Measurements from ENCODE around the gene EPS15.
"Not testable (repeated sequence)": the region's sequence is repeated elsewhere in the genome, so short reads cannot be mapped to it uniquely, and the experiment has no call there.

The EPS15 gene

DNA sequence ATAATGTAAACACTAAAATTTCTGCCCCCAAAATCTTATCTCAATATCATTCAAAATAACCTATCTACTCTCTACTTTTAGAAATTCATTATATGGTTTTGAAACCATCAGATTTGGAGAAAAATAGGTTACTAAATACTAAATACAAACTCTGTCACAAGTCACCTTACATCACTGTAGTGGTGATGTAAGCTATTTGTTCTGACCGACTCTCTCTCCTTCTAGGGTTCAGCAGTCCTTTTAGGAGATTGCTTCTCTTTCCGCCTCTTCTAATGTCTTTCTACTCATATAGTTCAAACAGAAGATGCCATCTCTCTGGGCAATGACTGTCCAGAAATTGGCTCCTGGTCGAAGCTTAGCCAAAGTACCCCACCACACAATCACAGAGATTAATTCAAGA, 93.1 kb downstream of the EPS15 start:
- DNase-seq (ENCODE audit: low read depth, low spot score), result no peak

DNA sequence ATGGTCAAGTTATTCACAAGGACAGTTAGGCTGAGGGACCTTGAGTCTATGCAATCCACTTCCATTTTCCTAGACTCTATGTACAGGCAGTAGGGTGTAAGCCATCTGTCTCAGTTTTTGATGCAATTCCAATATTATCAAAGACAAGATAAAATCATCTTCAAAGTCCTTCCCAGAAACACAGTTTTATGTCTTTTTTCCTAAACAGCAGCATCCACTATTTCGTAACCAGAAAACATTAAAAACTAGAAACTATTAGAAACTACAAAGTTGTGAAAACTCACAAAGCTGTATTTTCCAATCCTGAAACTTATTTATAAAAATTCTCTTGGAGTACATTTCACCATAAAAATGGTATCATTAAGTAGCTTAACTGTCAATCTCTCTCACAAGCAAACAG, 93.8 kb downstream of the EPS15 start:
- DNase-seq (ENCODE audit: low read depth, low spot score), result no peak

DNA sequence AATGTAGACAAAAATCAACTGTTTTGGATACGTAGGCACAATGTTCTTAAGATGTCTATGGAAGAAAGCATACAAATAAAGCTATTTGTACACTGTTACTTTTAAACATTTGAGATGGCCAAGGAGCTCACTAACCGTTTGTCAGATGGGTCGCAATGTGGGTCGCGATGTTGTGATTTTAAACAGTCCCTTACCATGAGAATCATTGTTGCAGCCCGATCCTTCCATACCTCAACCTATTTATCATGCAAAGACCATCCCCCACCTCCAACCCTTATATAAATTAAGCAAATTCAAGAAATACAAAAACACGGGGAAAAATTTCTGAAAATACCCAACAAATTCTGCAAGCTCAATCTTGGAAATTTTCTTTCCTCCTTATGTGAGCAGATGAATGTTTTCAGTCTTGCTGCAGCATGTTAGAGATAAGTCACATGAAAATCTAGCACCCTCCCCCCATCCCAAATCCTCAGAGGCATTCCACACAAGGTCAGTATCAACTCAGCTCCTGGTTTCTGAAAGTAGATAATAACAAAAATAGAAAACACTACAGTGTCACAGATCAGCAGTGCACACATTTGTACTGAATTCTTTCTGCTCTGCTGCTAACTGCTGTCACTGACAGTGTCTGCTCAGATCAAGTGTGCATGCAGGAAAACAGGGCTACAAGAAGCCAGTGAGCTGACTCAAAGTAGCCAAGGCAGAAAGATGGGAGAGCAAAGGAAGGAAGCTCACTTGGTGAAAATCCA, 95.8 kb downstream of the EPS15 start:
- DNase-seq (ENCODE audit: low read depth, low spot score), result no peak

DNA sequence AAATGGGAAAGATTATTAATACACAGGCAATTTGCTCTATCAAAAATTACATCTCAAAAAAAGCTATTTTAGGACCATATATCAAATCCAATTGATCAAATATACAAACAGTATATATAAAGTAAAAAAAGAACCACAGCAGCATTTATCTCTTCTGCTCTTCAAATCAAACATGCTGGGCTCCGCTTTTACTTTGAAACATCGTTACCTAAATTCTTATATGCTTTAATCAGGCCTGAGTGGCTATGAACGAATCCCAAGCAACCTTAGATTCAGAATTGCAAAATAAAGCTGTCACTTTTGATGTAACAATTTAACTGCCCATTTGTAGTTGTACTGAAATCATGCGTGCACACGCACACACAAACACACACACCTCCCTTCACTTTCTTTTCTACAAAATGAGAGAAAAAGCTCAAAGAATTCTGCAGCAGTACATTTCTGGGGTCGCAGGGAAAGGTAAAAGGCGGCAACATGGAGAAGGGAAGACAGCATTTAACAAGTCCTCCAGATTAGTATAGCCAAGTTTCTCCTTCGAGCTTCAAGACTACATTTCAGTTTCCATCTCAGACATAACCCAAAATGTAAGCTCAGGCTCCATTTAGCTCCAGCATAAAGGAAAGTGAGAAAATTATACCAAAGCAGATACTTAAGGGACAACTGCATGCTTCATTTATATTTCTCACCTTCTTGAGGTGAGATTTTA, 96.5 kb downstream of the EPS15 start:
- DNase-seq (ENCODE audit: low read depth, low spot score), result no peak

DNA sequence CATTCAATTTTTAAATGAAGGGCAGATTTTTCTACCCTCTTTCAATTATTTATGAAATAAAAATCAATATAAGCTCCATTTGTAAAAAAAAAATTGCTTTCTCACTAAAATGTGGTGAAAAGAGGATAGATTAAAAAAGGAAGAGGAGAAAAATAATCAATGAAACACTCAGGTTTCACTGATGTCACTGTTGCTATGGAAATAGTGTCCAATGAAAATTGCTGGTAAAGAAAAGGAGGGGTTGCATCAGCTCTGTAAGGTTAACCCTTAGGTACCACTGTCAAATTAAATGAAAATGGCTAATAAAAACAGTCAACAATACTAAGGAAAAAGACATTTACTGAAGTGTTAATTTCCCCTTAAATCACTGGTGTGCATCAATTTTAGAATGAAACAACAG, 97.1 kb downstream of the EPS15 start:
- DNase-seq (ENCODE audit: low read depth, low spot score), result no peak

DNA sequence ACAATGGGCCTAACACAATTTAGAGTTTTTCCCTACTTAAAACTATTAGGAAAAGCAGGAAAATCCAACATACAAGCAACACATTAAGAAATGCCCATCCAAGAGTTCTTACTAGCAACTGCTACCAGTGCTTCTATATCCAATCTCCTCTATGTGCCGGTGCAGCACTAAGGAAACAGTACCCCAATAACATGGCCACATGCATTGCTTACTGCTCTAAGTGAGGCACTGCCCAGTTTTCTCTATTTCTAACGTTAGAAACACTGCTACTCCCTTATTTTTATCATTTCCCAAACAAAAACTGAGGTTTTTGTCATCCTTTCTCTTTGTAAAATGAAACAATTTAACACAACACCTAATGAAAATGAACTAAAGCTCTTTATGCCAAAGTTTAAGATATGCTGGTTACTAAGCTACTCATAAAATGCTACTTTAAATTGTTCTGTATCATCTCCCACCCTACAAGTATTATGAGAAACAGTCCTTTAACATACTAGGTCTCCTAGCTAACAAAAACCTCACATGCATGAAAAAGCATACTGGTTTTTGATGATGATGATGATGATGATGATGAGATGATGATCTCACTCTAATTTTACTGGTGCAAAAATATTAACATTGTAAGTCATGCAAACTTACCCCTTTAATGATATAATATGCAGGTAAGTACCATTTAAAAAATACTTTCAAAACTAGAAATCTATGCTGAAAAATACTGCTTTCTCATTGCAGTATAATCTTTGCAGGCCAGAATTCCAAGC, 98.0 kb downstream of the EPS15 start:
- DNase-seq (ENCODE audit: low read depth, low spot score), result no peak

DNA sequence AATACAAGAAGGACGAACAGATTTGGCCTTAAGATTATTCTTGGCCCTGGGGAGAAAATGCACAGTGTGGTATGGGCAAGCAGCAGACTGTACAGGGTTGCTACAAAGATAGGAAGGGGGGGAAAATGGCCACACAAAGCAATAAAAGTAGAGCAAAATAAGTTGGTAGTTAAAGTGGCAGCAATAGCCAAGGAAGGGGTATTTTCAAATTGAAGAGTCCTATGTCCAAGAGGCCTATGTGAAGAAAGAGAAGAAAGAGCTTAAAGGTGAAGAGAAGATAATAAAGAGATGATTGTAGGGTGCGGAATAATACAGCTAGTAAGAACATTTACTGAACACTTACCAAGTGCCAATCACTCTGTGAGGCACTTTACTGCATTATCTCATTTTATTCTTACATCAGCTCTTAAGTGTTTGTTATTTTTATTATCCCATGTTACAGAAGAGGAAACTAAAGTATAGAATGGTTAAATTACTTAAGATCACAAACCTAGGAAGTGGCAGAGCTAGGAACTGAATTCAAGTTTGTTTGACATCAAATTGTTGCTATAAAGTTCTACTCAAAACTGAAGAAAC, 100.6 kb downstream of the EPS15 start:
- DNase-seq (ENCODE audit: low read depth, low spot score), result no peak

DNA sequence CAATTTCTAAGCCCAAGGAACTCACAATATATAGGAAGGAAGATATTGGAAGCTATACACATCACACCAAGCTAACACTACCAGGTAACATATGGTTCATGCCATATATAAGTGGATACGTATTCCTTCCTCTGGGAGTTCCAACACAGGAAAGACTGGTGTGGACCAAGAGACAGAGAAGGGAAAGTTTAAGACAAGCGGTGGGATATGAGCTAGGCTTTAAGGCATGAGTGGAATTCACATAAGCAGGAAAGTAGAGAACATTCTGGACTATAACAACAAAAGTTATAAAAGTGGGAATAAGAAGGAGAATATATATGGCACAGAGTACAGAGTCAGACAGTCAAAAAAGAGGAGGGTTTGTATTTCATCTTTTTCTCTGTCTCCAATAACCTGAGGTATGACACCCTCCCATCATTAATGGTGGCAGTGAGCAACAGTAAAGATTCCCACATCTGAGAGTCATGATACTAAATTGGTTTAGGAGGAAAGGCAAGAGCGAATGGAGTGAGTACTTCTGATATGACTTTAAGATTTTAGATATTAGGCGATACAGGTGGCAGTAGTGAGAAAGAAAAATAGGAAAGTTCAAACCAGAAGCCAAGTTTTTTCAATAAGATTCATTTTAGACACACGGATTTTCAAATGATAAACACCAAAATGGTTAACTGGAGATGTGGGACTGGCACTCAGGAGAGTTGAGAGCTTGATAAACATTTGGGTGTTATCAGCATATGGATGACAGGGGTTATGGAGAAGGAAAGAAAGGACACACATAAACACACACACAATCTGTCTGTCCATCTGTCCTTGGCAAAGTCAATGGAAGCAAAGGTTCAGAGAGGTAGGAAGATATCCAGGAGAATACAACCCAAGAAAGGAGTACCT, 101.3 kb downstream of the EPS15 start:
- no peak for DNase-seq (ENCODE audit: low read depth, low spot score)

DNA sequence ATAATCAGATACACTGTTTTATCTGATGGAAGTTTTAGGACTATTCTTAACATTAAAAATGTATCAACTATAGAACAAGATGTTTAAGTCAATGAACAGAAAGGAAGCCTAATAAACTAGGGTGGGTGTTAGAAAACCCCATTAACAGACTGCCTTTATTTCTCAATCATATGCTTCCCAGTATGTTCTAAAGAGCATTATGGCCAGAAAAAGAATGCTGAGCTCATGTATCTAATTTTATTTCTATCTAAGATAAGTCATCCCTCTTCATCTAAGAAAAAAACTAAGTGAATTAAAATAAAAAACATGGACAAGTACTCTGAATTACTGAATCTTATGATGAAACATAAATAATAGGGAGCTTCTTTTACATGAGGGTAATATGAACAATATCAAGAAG, 102.2 kb downstream of the EPS15 start:
- no peak for DNase-seq (ENCODE audit: low read depth, low spot score)

DNA sequence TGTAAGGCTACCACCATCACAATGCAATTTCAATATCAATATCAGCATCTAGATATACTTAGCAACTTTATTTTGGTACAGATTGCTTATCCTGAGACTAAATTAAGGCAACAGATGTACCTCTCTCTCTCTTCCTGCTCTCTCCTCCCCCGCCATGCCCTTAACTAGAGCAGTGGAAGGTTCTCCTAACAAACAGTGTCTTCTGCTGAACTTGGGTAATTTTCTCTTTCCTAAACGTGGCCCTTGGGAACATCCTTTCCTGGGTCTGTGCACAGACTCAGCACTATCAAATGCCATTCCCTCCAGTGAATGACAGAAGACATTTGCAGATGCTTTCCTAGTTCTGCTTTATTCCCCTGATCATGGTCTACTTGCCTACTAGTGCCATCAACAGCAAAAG, 103.1 kb downstream of the EPS15 start:
- no peak for DNase-seq (ENCODE audit: low read depth, low spot score)

DNA sequence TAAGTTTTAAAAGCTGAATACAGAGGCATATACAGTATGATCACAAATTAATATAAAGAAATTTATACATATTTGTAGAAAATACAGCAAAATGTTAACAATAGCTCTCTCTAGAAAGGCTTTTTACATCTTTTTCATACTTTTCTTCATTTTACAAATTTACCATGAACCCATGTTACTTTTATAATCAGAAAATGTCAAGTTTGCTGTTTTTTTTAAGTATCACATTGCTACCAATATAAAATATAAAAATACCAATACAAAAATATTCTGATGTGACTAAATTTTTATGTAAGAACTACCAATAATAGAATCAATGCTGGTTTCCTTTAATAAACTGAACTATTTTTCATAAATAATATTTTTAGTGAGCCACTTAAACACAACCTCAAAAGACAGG, 104.3 kb downstream of the EPS15 start:
- no peak for DNase-seq (ENCODE audit: low read depth, low spot score)

DNA sequence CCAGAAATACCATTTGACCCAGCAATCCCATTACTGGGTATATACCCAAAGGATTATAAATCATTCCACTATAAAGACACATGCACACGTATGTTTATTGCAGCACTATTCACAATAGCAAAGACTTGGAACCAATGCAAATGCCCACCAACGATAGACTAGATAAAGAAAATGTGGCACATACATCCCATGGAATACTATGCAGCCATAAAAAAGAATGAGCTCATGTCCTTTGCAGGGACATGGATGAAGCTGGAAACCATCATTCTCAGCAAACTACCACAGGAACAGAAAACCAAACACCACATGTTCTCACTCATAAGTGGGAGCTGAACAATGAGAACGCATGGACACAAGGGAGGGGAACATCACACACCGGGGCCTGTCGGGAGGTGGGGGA, 107.2 kb downstream of the EPS15 start:
- not testable (repeated sequence) for DNase-seq (ENCODE audit: low read depth, low spot score)

DNA sequence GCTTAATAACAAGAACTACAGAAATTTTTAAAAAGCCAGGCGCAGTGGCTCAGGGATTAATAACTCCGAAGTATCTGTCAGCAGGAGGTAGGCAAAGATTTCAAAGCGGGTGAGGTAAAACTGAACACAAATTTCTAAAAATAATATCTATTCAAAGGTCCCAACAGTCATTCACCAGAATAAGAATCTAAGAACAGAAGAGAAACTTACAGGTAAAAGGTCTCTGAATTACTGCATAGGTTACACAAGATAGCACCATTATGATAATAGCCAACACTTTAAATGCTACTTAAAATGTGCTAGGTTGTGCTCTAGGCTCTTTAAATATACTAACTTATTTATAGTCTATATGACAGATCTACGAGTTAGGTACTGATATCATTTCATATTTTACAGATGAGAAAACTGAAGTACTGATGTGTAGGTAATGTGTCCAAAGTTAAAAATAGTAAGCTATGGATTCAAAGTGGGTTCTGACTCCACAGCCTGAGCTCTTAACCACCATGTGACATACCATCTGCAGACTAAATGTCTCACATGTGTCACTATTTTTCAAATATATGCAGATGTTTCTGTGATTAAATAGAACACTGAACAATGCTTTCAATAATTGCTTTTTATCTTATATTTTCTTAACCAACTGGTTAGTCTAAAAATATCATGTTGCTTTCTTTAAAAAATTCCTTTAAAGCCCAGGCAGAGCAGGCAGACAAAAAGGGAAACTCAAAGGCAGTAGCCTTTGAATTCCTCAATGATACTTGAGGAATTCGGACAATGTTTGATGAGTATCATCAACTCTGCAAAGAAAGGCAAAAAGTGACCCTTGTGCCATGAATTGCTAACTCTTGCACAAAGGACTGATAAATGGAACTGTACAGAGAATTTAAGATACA, 108.3 kb downstream of the EPS15 start:
- DNase-seq (ENCODE audit: low read depth, low spot score), result no peak

DNA sequence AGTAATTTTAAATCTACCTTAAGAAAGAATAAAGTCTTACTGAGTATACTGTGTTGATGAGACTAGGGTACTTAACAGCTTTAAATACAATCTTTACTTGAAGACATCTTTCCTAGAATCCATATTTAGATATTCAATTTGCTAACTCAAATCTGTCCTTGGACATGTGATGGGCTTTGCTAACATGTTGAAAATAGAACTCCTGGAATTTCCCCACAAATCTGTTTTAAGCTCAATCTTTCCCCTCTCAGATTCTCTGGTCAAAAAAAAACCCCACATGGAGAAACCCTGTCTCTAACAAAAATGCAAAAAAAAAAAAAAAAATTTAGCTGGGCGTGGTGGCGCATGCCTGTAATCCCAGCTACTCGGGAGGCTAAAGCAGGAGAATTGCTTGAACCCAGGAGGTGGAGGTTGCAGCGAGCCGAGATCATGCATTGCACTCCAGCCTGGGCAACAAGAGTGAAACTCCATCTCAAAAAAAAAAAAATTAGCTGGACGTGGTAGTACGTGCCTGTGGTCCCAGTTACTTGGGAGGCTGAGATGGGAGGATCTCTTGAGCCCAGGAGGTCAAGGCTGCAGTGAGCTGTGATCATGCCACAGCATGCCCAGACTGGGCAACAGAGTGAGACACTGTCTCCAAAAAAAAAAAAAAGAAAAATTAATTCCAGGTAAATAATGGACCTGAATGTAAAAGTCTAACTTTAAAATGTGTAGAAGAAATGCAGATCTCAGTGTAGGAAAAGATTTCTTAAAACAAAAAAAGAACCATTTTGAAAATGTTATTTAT, 109.1 kb downstream of the EPS15 start:
- DNase-seq (ENCODE audit: low read depth, low spot score), result not testable (repeated sequence)

DNA sequence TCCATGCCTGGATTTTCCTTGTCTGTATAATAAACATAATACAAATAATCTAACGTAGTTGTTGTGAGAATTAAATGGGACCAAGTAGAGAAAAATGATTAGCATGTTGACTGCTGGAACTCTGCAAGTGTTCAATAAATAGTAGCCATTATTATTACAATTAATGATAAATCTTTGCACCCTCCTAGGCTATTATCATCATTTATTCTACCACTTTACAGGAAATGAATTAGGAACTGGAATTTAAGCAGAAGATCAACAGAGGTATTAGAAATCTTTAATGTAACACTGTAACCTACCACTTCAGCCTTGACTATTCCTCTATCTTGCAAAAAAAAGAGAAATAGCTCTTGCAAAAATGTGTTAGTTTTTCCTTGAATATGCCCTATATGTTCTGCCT, 126.8 kb downstream of the EPS15 start:
- DNase-seq (ENCODE audit: low read depth, low spot score), result no peak

DNA sequence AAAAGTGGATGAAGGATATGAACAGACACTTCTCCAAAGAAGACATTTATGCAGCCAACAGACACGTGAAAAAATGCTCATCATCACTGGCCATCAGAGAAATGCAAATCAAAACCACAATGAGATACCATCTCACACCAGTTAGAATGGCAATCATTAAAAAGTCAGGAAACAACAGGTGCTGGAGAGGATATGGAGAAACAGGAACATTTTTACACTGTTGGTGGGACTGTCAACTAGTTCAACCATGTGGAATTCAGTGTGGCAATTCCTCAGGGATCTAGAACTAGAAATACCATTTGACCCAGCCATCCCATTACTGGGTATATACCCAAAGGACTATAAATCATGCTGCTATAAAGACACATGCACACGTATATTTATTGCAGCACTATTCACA, 128.4 kb downstream of the EPS15 start:
- not testable (repeated sequence) for DNase-seq (ENCODE audit: low read depth, low spot score)

DNA sequence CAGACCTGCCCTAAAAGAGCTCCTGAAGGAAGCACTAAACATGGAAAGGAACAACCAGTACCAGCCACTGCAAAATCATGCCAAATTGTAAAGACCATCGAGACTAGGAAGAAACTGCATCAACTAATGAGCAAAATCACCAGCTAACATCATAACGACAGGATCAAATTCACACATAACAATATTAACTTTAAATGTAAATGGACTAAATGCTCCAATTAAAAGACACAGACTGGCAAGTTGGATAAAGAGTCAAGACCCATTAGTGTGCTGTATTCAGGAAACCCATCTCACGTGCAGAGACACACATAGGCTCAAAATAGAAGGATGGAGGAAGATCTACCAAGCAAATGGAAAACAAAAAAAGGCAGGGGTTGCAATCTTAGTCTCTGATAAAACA, 131.8 kb downstream of the EPS15 start:
- not testable (repeated sequence) for DNase-seq (ENCODE audit: low read depth, low spot score)

DNA sequence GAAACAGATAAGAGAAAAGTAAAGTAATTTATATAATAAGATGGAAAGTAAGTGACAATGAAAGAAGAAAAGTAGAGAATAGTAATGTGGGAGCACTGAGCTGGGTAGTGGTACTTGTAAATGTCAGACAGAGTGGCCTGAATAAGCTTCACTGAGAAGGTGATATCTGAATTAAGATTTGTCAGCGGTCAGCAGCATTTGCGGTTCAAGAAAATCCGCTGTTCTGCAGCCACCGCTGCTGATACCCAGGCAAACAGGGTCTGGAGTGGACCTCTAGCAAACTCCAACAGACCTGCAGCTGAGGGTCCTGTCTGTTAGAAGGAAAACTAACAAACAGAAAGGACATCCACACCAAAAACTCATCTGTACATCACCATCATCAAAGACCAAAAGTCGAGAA, 132.8 kb downstream of the EPS15 start:
- DNase-seq (ENCODE audit: low read depth, low spot score), result not testable (repeated sequence)

DNA sequence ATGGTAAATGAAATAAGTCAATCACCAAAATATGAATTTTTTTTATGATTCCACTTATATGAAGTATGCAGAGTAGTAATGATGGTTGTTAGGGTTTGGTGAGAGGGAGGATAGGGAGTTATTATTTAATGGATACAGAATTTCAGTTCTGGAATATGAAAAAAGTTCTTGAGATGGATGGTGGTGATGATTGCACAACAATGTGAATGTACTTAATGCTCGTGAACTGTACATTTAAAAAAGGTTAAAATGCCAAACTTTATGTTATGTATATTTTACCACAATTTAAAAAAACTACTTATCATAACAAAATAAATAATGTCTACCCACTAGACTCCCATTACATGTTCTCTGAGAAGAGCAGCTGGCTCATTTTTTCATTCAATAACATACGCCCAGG, 133.3 kb downstream of the EPS15 start:
- DNase-seq (ENCODE audit: low read depth, low spot score), result no peak

All from smooth muscle cell of the brain vasculature (primary cell).